ENCODE results near the gene COX4I1.

Gene COX4I1

DNA sequence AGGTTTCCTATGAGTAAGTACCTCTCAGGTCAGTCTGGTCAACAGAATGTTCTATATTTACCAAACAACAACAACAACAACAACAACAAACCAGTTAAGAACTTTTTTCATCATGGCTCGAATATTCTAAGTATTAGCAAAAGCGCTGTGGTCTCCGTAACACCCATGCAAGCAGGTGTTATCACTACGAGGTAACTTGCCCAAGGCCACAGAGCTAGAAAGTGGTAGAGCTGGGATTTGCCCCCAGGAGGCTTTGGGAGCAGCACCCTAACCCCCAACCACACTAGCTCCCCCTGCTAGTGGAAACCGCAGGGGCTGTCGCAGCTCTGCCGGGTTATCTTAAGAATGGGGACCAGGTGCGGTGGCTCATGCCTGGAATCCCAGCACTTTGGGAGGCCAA lies 24.7 kb upstream of the COX4I1 start:
- Histone ChIP-seq H3K27me3 (ENCODE audit: insufficient read depth, low read length) (no peaks in the 10 kb centered on the region), H3K36me3 (ENCODE audit: control insufficient read depth in 1 of 2, insufficient read depth in 2 of 2, low read length in 2 of 2) (peaks cover 18 to 23% of the 10 kb centered on the region in 2 experiments), H3K9ac (ENCODE audit: low read length) (no peak overlapping the region), H3K18ac (ENCODE audit: low read length) (no peak overlapping the region), H2AFZ (ENCODE audit: insufficient read depth, low read length, poor library complexity) (no peak overlapping the region), H2BK120ac (ENCODE audit: insufficient read depth, low read length, poor library complexity) (no peak overlapping the region), H2AK5ac (ENCODE audit: low read length) (no peak overlapping the region), H4K91ac (ENCODE audit: low read depth, low read length) (no peak overlapping the region), H3K4me2 (ENCODE audit: low read length) (no peak overlapping the region), H3K4me1 (ENCODE audit: control insufficient read depth in 1 of 2, insufficient read depth in 2 of 2, low read length in 2 of 2) (no peaks in the 10 kb centered on the region), H3K79me1 (ENCODE audit: low read length) (no peaks in the 10 kb centered on the region), H3K79me2 (ENCODE audit: control insufficient read depth, insufficient read depth, low read length, poor library complexity) (no peaks in the 10 kb centered on the region), H3K23ac (ENCODE audit: low read length) (no peak overlapping the region), H4K12ac (ENCODE audit: low read depth, low read length) (no peak overlapping the region), H3K4ac (ENCODE audit: low read depth, low read length) (no peak overlapping the region), H2BK12ac (ENCODE audit: low read length) (no peak overlapping the region), H4K8ac (ENCODE audit: low read depth, low read length) (no peak overlapping the region), H3K27ac (ENCODE audit: low read depth, low read length) (no peak overlapping the region), H3K4me3 (ENCODE audit: low read depth, low read length) (no peak overlapping the region), H2BK5ac (ENCODE audit: low read depth, low read length, poor library complexity) (no peak overlapping the region), H3K14ac (ENCODE audit: low read length) (no peak overlapping the region), H3K9me3 (ENCODE audit: insufficient read depth, low read depth, low read length) (peaks cover 2% of the 10 kb centered on the region)
- whole genome bisulfite sequencing (ENCODE audit: extremely low coverage, insufficient coverage, insufficient read length), result no CpG with 5 or more reads among the region's 8 CpGs
- peak; percentile 87 to 95 for DNase-seq

DNA sequence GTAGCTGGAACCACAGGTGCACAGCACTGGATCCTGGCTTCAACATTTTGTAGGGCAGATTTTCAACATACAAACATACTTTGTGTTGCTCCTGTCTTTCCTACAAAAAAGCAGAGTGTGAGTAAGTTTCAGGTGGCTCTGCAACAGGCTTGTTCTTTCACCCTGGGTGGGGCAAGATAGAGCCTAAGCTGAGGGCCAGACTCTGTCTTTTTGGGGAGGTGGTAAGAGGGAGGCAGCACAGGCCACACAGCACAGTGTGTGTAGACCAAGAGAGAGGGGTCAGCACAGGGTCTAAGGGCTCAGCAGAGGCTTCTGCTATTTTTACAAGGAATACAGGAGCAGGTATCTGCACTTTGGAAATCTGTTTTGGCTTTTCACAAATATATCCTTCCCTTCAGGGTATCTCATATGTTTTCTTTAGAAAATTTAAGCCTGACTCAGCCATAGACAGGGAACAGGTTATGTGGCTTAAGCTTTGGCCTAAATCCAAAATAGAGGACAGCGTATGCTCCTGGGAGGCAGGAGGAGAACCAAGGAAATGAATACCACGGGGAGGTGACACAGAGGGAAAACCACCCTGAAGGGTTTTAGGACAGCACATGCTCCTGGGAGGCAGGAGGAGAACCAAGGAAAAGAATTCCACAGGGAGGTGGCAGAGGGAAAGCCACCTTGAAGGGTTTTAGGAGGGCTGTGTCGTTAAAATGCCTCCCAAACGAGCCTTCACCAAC lies 21.7 kb upstream of the COX4I1 start:
- H4K91ac ChIP-seq (ENCODE audit: low read depth, low read length), result no peak overlapping the region
- no peak overlapping the region for H2BK12ac ChIP-seq (ENCODE audit: low read length)
- H3K23ac ChIP-seq (ENCODE audit: low read length), result no peak overlapping the region
- H3K4ac ChIP-seq (ENCODE audit: low read depth, low read length), result no peak overlapping the region
- H3K36me3 ChIP-seq (ENCODE audit: control insufficient read depth in 1 of 2, insufficient read depth in 2 of 2, low read length in 2 of 2), result peaks cover 38 to 46% of the 10 kb centered on the region in 2 experiments
- no peak overlapping the region for H4K8ac ChIP-seq (ENCODE audit: low read depth, low read length)
- H3K9ac ChIP-seq (ENCODE audit: low read length), result no peak overlapping the region
- no peak overlapping the region for H2BK5ac ChIP-seq (ENCODE audit: low read depth, low read length, poor library complexity)
- H3K79me1 ChIP-seq (ENCODE audit: low read length), result no peaks in the 10 kb centered on the region
- no peak overlapping the region for H3K18ac ChIP-seq (ENCODE audit: low read length)
- no peak overlapping the region for H3K4me2 ChIP-seq (ENCODE audit: low read length)
- no peaks in the 10 kb centered on the region for H3K27me3 ChIP-seq (ENCODE audit: insufficient read depth, low read length)
- WGBS (ENCODE audit: extremely low coverage, insufficient coverage, insufficient read length), result no CpG with 5 or more reads among the region's 4 CpGs
- H3K4me3 ChIP-seq (ENCODE audit: low read depth, low read length), result no peak overlapping the region
- no peak overlapping the region for H2AK5ac ChIP-seq (ENCODE audit: low read length)
- H3K9me3 ChIP-seq (ENCODE audit: insufficient read depth, low read depth, low read length), result peaks cover 2% of the 10 kb centered on the region
- no peaks in the 10 kb centered on the region for H3K79me2 ChIP-seq (ENCODE audit: control insufficient read depth, insufficient read depth, low read length, poor library complexity)
- no peak overlapping the region for H4K12ac ChIP-seq (ENCODE audit: low read depth, low read length)
- no peak overlapping the region for H3K27ac ChIP-seq (ENCODE audit: low read depth, low read length)
- H2AFZ ChIP-seq (ENCODE audit: insufficient read depth, low read length, poor library complexity), result no peak overlapping the region
- no peak overlapping the region for H2BK120ac ChIP-seq (ENCODE audit: insufficient read depth, low read length, poor library complexity)
- no peaks in the 10 kb centered on the region for H3K4me1 ChIP-seq (ENCODE audit: control insufficient read depth in 1 of 2, insufficient read depth in 2 of 2, low read length in 2 of 2)
- no peak overlapping the region for H3K14ac ChIP-seq (ENCODE audit: low read length)
- DNase-seq, result peak; percentile 45 to 56

DNA sequence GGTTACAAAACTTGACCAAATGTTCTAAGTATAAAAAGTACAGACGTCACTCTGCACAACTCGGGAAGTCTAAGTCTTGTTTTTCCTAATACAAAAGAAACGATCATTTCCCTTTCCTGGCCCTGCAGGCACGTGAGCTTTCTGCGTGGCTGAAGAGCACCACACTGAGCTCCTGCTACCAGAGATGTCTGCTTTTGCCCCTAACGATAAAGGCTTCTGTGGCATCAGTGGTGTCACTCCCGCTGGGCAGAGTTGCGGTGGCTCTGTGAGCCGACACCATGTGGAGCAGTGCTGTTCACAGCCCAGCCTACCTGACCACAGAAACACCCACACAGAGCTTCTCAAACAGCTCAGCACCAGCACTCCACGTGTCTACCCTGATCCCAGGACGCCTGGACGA lies 20.6 kb upstream of the COX4I1 start:
- H3K9ac ChIP-seq (ENCODE audit: low read length), result peak overlapping the region; percentile 48
- no peak overlapping the region for H2BK5ac ChIP-seq (ENCODE audit: low read depth, low read length, poor library complexity)
- no peak overlapping the region for H2AFZ ChIP-seq (ENCODE audit: insufficient read depth, low read length, poor library complexity)
- H3K14ac ChIP-seq (ENCODE audit: low read length), result no peak overlapping the region
- peaks cover 44 to 51% of the 10 kb centered on the region in 2 experiments for H3K36me3 ChIP-seq (ENCODE audit: control insufficient read depth in 1 of 2, insufficient read depth in 2 of 2, low read length in 2 of 2)
- no peaks in the 10 kb centered on the region for H3K4me1 ChIP-seq (ENCODE audit: control insufficient read depth in 1 of 2, insufficient read depth in 2 of 2, low read length in 2 of 2)
- H4K12ac ChIP-seq (ENCODE audit: low read depth, low read length), result no peak overlapping the region
- H3K4ac ChIP-seq (ENCODE audit: low read depth, low read length), result no peak overlapping the region
- WGBS (ENCODE audit: extremely low coverage, insufficient coverage, insufficient read length), result no CpG with 5 or more reads among the region's 12 CpGs
- no peak overlapping the region for H3K23ac ChIP-seq (ENCODE audit: low read length)
- H3K27me3 ChIP-seq (ENCODE audit: insufficient read depth, low read length), result no peaks in the 10 kb centered on the region
- no peak overlapping the region for H2BK120ac ChIP-seq (ENCODE audit: insufficient read depth, low read length, poor library complexity)
- H2BK12ac ChIP-seq (ENCODE audit: low read length), result no peak overlapping the region
- H3K9me3 ChIP-seq (ENCODE audit: insufficient read depth, low read depth, low read length), result peaks cover 4% of the 10 kb centered on the region
- no peaks in the 10 kb centered on the region for H3K79me1 ChIP-seq (ENCODE audit: low read length)
- no peak overlapping the region for H2AK5ac ChIP-seq (ENCODE audit: low read length)
- no peak overlapping the region for H4K91ac ChIP-seq (ENCODE audit: low read depth, low read length)
- H4K8ac ChIP-seq (ENCODE audit: low read depth, low read length), result no peak overlapping the region
- no peak overlapping the region for H3K4me3 ChIP-seq (ENCODE audit: low read depth, low read length)
- H3K79me2 ChIP-seq (ENCODE audit: control insufficient read depth, insufficient read depth, low read length, poor library complexity), result no peaks in the 10 kb centered on the region
- no peak overlapping the region for H3K4me2 ChIP-seq (ENCODE audit: low read length)
- DNase-seq, result no peak
- H3K27ac ChIP-seq (ENCODE audit: low read depth, low read length), result no peak overlapping the region
- H3K18ac ChIP-seq (ENCODE audit: low read length), result no peak overlapping the region

DNA sequence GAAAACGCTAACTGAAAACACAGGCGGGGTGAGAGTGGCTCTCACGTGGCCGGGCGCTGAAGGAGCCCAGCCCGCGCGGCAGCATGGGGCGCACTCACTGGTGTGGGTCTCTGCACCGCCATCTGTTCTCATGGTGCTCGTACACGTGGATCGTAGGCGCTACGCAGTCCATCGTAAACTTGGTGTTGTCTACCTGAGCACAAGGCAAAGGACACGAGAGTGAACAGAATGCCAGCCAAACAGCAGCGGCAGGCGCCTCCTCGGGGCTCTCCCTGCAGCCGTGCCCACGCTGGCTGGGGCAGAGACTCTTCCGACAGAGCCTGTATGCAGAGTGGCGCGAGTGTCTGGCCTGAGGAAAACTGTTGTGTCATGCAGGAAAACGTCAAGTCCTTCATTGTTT lies 19.2 kb upstream of the COX4I1 start:
- Histone ChIP-seq H2BK12ac (ENCODE audit: low read length) (no peak overlapping the region), H3K79me2 (ENCODE audit: control insufficient read depth, insufficient read depth, low read length, poor library complexity) (no peaks in the 10 kb centered on the region), H3K23ac (ENCODE audit: low read length) (no peak overlapping the region), H4K91ac (ENCODE audit: low read depth, low read length) (no peak overlapping the region), H2AFZ (ENCODE audit: insufficient read depth, low read length, poor library complexity) (no peak overlapping the region), H3K4me2 (ENCODE audit: low read length) (no peak overlapping the region), H3K18ac (ENCODE audit: low read length) (no peak overlapping the region), H4K8ac (ENCODE audit: low read depth, low read length) (no peak overlapping the region), H3K27me3 (ENCODE audit: insufficient read depth, low read length) (no peaks in the 10 kb centered on the region), H2BK120ac (ENCODE audit: insufficient read depth, low read length, poor library complexity) (no peak overlapping the region), H2BK5ac (ENCODE audit: low read depth, low read length, poor library complexity) (no peak overlapping the region), H3K4me3 (ENCODE audit: low read depth, low read length) (no peak overlapping the region), H3K4me1 (ENCODE audit: control insufficient read depth in 1 of 2, insufficient read depth in 2 of 2, low read length in 2 of 2) (no peaks in the 10 kb centered on the region), H3K36me3 (ENCODE audit: control insufficient read depth in 1 of 2, insufficient read depth in 2 of 2, low read length in 2 of 2) (peaks cover 46 to 53% of the 10 kb centered on the region in 2 experiments), H2AK5ac (ENCODE audit: low read length) (no peak overlapping the region), H3K79me1 (ENCODE audit: low read length) (no peaks in the 10 kb centered on the region), H3K9ac (ENCODE audit: low read length) (no peak overlapping the region), H3K4ac (ENCODE audit: low read depth, low read length) (no peak overlapping the region), H3K14ac (ENCODE audit: low read length) (no peak overlapping the region), H4K12ac (ENCODE audit: low read depth, low read length) (no peak overlapping the region), H3K9me3 (ENCODE audit: insufficient read depth, low read depth, low read length) (peaks cover 3% of the 10 kb centered on the region), H3K27ac (ENCODE audit: low read depth, low read length) (no peak overlapping the region)
- DNase-seq, result no peak
- WGBS (ENCODE audit: extremely low coverage, insufficient coverage, insufficient read length), result no CpG with 5 or more reads among the region's 26 CpGs
